ENCODE results near the gene CISD3. TPM values are rescaled to one million over a fixed set of nuclear protein-coding genes. Genes with fewer than 3 reads are reported as not detected.

The CISD3 gene
- total and polyA plus RNA-seq, 2 of the 4 experiments (the other 2 are of a cell fraction) = 1.3 to 14.1 TPM

DNA sequence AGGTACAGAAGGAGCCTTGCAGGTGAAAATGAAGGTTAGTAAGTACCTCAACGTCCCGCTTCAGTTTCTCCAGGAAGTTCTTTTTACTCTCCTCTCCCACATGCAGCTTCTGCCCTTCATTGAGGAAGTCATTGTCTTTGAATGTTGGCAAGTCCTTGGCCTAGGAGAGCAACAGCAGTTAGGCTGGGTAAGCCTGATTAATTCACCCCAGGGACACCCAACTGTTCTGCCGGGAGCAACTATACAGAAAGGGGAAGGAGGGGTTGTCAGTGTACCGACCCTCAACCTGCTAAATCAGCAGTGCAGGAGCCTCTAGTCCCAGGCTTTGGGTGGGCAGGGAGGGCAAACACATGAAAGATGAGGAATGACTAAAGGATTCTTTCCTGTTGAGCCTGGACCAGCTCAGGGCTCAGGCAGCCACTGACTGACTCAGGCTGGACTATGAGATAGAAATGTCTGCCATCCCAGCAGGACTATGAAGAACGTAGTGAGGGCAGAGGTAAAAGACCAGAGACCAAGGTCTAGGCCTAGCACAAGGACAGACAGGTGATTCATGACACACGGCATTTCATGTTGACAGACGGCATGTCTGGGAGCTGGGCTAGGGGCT lies 47.6 kb downstream of the CISD3 start:
- H2AK5ac ChIP-seq (ENCODE audit: low read depth, low read length) = no peak overlapping the region
- H4K20me1 ChIP-seq (ENCODE audit: insufficient read depth, low read length) = no peaks in the 10 kb centered on the region; the same call in 1 of the 2 replicates
- intact Hi-C loops (cut with micrococcal nuclease) = no loop called here
- ATAC-seq (ENCODE audit: low read depth) (peak; percentile 64), DNase-seq (peak; percentile 44)
- no peak overlapping the region for H3K27ac ChIP-seq (ENCODE audit: insufficient read depth, low read length)
- H3K79me1 ChIP-seq (ENCODE audit: low read depth in 1 of 2, low read length in 2 of 2) = peaks cover 15 to 30% of the 10 kb centered on the region in 2 experiments; a peak in 3 of 4 replicates
- no peak overlapping the region for H2BK15ac ChIP-seq (ENCODE audit: low read depth, low read length)
- H3K56ac ChIP-seq (ENCODE audit: extremely low read depth, insufficient read depth, low read length) = no peak overlapping the region
- peak overlapping the region; percentile 14 for H2BK5ac ChIP-seq (ENCODE audit: low read depth, low read length, poor library complexity, severe bottlenecking)
- no peak overlapping the region for H2BK120ac ChIP-seq (ENCODE audit: low read depth, low read length)
- no peak overlapping the region; the same call in 1 of the 2 replicates for H3K18ac ChIP-seq (ENCODE audit: low read depth, low read length)
- no peaks in the 10 kb centered on the region for H3K9me3 ChIP-seq (ENCODE audit: control insufficient read depth, insufficient read depth, low read length)
- BruUV-seq (replicated peaks) = no TSS peak
- H3K4me1 ChIP-seq (ENCODE audit: control insufficient read depth, insufficient read depth, low read length) = no peaks in the 10 kb centered on the region; the same call in 1 of the 2 replicates
- no peak overlapping the region for H3K4me3 ChIP-seq (ENCODE audit: insufficient read depth, low read depth, low read length)
- TF ChIP-seq RFX5 (IDR thresholded peaks at IDR 0.05; ENCODE audit: low read depth, low read length) (no peak), RCOR1 (IDR thresholded peaks at IDR 0.05; ENCODE audit: insufficient replicate concordance, low read length) (no peak), ELK1 (IDR thresholded peaks at IDR 0.05; ENCODE audit: borderline replicate concordance, low read depth, low read length) (no peak), CTCF (conservative IDR thresholded peaks at IDR 0.05; ENCODE audit: low read depth, low read length) (no peak), CHD1 (IDR thresholded peaks at IDR 0.05; ENCODE audit: low read depth, low read length) (no peak), BHLHE40 (IDR thresholded peaks at IDR 0.05; ENCODE audit: low read depth, low read length) (no peak), MXI1 (IDR thresholded peaks at IDR 0.05; ENCODE audit: borderline replicate concordance, low read depth, low read length) (no peak), RAD21 (IDR thresholded peaks at IDR 0.05; ENCODE audit: low read length) (no peak), CEBPB (IDR thresholded peaks at IDR 0.05; ENCODE audit: low read depth, low read length) (no peak), FOS (IDR thresholded peaks at IDR 0.05; ENCODE audit: low read depth, low read length) (no peak), SMC3 (IDR thresholded peaks at IDR 0.05; ENCODE audit: low read depth, low read length) (no peak), POLR2A (IDR thresholded peaks at IDR 0.05; ENCODE audit: low read depth, low read length) (no peak), MAZ (IDR thresholded peaks at IDR 0.05; ENCODE audit: borderline replicate concordance, low read depth, low read length) (no peak)
- no peaks in the 10 kb centered on the region for H3K27me3 ChIP-seq (ENCODE audit: control insufficient read depth, insufficient read depth, low read length)
- H2BK20ac ChIP-seq (ENCODE audit: low read depth, low read length) = no peak overlapping the region
- peak overlapping the region; percentile 70 for H2AK9ac ChIP-seq (replicated peaks; ENCODE audit: low read depth, low read length, poor library complexity)
- H3K4me2 ChIP-seq (ENCODE audit: low read depth, low read length) = no peak overlapping the region
- no peak overlapping the region for H2AFZ ChIP-seq (replicated peaks; ENCODE audit: low read length, poor library complexity)
- ChIA-PET POLR2A (ENCODE audit: unreplicated experiment) (no interaction called here), CTCF (interaction anchor here (0.6 kb wide), 1 partner anchor 21 kb away, joined by 3 read pairs; no protein-coding TSS in a partner anchor)
- no peak overlapping the region for H3K4ac ChIP-seq (ENCODE audit: low read depth, low read length)
- peaks cover 7% of the 10 kb centered on the region; the same call in 1 of the 2 replicates for H3K9me1 ChIP-seq (ENCODE audit: insufficient read depth, low read length)
- in situ Hi-C loops (cut with MboI; ENCODE audit: low sequenced_read_pairs) = no loop called here
- H4K5ac ChIP-seq (ENCODE audit: low read depth, low read length) = no peak overlapping the region
- H3K23ac ChIP-seq (ENCODE audit: low read depth, low read length) = no peak overlapping the region
- dilution Hi-C loops (cut with HindIII; ENCODE audit: low sequenced_read_pairs, unreplicated experiment) = no loop called here
- WGBS, 2 experiments (ENCODE audit: extremely low coverage in 2 of 2, insufficient read length in 1 of 2) = 57% methylated on average over 2 of the region's 7 CpGs; no CpG with 5 or more reads in 1 of the 2 experiments
- no peak overlapping the region for H4K8ac ChIP-seq (ENCODE audit: low read depth in 2 of 2, low read length in 2 of 2)
- no peak overlapping the region for H3K9ac ChIP-seq (ENCODE audit: low read depth, low read length)
- peaks cover 74% of the 10 kb centered on the region for H3K36me3 ChIP-seq (ENCODE audit: control insufficient read depth, insufficient read depth, low read length)
- H3K14ac ChIP-seq (replicated peaks; ENCODE audit: low read depth, low read length) = no peak overlapping the region
- H4K91ac ChIP-seq (ENCODE audit: insufficient read depth, low read depth, low read length) = no peak overlapping the region
